ENCODE data around the gene NAA16.
"Not testable (repeated sequence)": the region's sequence is repeated elsewhere in the genome, so short reads cannot be mapped to it uniquely, and the experiment has no call there.

Gene NAA16

GRCh38 chr13:41424675-41425074, 113.6 kb downstream of the NAA16 start:
- Mint-ChIP-seq H3K9me3 (peaks cover 14% of the 10 kb centered on the region), H3K27me3 (ENCODE audit: low read depth, poor library complexity) (peaks cover 40% of the 10 kb centered on the region)
- not testable (repeated sequence) for H3K4me1 Mint-ChIP-seq; H3K36me3 Mint-ChIP-seq (ENCODE audit: low read depth); H3K27ac Mint-ChIP-seq; H3K4me3 Mint-ChIP-seq; DNase-seq

GRCh38 chr13:41426047-41426446, 115.0 kb downstream of the NAA16 start:
- H3K4me1 Mint-ChIP-seq: peaks cover 8% of the 10 kb centered on the region
- no peak overlapping the region for H3K27ac Mint-ChIP-seq
- H3K4me3 Mint-ChIP-seq: no peak overlapping the region
- H3K9me3 Mint-ChIP-seq: peaks cover 14% of the 10 kb centered on the region
- DNase-seq: no peak
- peaks cover 40% of the 10 kb centered on the region for H3K27me3 Mint-ChIP-seq (ENCODE audit: low read depth, poor library complexity)
- H3K36me3 Mint-ChIP-seq (ENCODE audit: low read depth): no peaks in the 10 kb centered on the region
- TF ChIP-seq, protein P1, sequence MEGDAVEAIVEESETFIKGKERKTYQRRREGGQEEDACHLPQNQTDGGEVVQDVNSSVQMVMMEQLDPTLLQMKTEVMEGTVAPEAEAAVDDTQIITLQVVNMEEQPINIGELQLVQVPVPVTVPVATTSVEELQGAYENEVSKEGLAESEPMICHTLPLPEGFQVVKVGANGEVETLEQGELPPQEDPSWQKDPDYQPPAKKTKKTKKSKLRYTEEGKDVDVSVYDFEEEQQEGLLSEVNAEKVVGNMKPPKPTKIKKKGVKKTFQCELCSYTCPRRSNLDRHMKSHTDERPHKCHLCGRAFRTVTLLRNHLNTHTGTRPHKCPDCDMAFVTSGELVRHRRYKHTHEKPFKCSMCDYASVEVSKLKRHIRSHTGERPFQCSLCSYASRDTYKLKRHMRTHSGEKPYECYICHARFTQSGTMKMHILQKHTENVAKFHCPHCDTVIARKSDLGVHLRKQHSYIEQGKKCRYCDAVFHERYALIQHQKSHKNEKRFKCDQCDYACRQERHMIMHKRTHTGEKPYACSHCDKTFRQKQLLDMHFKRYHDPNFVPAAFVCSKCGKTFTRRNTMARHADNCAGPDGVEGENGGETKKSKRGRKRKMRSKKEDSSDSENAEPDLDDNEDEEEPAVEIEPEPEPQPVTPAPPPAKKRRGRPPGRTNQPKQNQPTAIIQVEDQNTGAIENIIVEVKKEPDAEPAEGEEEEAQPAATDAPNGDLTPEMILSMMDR (IDR thresholded peaks at IDR 0.05): no peak
